Adipocyte (in vitro differentiated cells): ENCODE results near the gene CHCHD6.
A peak's percentile ranks its signal among the peaks of the same experiment; 100 is the strongest.

Experiments
- DNase-seq: peaks from one replicate; pipeline ENCODE4 v3.0.0-alpha.2; 2015; ENCODE audit warnings: low read depth
- H3K27me3 ChIP-seq: replicated peaks from 2 replicates; pipeline ENCODE4 v1.7.0; 2013; ENCODE audit warnings: mild to moderate bottlenecking, low read length, moderate library complexity; ENCODE audit not compliant: control insufficient read depth, insufficient read depth
- H3K36me3 ChIP-seq: 2 replicates; pipeline ENCODE4 v1.7.0; 2013; ENCODE audit warnings: low read length, mild to moderate bottlenecking, moderate library complexity; ENCODE audit not compliant: control insufficient read depth, insufficient read depth, severe bottlenecking
- H3K4me1 ChIP-seq: 2 replicates; pipeline ENCODE4 v1.7.0; 2013; ENCODE audit warnings: mild to moderate bottlenecking, low read length, moderate library complexity; ENCODE audit not compliant: control insufficient read depth, insufficient read depth
- H3K4me3 ChIP-seq: 2 replicates; pipeline ENCODE4 v1.7.0; 2013; ENCODE audit warnings: mild to moderate bottlenecking, low read length, moderate library complexity
- H3K9ac ChIP-seq: 2 replicates; pipeline ENCODE4 v1.7.0; 2013; ENCODE audit warnings: mild to moderate bottlenecking, low read length, moderate library complexity
- H3K9me3 ChIP-seq: 2 replicates; pipeline ENCODE4 v1.7.0; 2013; ENCODE audit warnings: mild to moderate bottlenecking, low read length, moderate library complexity; ENCODE audit not compliant: control insufficient read depth

The CHCHD6 gene

DNA sequence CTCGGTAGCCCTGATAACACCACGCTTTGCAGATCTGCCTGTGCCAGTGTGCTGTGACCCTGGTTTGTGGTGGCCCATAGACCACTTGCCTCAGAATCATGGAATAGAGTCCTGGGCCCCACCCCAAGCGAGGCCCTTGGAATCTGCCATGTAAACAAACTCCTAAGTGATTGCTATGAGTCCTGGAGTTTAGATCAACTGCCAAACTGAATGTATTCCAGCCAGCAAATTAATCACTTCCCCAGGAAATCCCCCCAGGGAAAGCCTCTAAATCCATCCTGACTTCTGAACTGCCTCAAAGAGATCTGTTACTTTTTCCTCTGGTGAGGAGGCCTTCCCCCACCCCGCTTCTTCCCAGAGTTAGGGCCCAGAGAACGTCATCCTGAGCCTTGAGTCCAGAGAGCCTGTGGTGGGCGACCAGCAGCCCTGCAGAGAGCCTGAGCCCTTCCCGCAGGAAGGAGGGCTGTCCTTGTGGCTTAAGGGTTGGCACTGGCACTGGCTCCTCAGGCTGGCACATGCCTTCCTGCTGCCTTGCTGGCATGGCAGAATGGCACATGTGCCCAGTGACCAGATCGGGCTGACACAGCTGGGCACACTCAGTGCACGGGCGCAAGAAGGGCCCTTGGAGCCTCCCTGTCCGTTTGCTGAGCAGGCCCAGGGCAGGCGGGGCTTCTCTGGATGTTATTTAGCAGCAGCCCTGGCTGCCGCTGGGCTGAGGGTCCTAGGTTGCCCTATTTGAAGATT, 228.3 kb downstream of the CHCHD6 start:
- no peaks in the 10 kb centered on the region for H3K36me3 ChIP-seq
- peaks cover 14% of the 10 kb centered on the region for H3K4me1 ChIP-seq
- H3K9me3 ChIP-seq = no peaks in the 10 kb centered on the region
- H3K9ac ChIP-seq = no peak overlapping the region
- no peaks in the 10 kb centered on the region for H3K27me3 ChIP-seq
- no peak overlapping the region for H3K4me3 ChIP-seq
- peak; percentile 34 for DNase-seq

DNA sequence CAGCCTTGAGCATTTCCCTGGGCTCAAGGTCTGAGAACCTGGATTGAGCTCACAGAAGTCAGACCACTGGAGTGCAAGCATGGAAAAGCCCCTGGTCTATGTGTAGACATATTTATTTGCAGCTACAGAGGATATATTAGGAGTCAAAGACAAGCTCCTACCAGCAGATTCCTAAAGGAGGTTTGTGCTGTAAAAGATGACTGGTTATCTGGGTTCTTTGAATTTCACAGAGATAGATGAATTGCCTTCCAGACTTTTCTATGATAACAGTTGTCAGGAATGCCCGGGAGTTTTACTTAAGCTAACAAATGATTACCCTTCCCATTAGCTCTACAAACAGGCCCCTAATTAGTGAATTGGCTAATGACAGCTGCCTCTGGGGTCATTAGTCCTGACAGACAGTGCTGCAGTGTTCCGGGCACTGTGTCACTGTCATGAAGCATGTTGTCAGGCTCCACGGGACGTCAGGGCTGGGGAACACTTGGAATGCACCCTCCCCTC, 230.0 kb downstream of the CHCHD6 start:
- Histone ChIP-seq H3K9ac (no peak overlapping the region), H3K4me1 (peaks cover 18% of the 10 kb centered on the region), H3K4me3 (no peak overlapping the region), H3K27me3 (no peaks in the 10 kb centered on the region), H3K9me3 (no peaks in the 10 kb centered on the region), H3K36me3 (no peaks in the 10 kb centered on the region)
- DNase-seq = no peak

DNA sequence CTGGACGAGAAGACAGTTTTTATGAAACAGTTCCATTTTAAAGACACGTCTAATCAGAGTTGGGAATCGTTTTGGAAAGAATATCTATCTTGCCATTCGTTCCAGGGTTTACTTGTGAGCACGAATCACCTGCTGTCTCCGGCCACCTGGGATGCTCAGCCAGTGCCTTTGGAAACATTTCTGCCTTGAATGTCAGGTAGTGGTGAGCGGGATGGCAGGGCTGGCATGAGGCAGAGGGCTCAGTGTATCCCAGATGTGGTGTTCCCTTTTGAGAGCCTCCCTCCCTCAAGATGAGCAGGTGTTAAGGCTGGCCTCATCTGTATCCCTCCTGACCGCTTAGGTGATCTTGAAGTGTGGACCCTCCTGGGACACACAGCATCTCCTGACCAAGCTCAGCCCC, 231.0 kb downstream of the CHCHD6 start:
- Histone ChIP-seq H3K4me1 (peaks cover 21% of the 10 kb centered on the region), H3K9me3 (no peaks in the 10 kb centered on the region), H3K9ac (no peak overlapping the region)

DNA sequence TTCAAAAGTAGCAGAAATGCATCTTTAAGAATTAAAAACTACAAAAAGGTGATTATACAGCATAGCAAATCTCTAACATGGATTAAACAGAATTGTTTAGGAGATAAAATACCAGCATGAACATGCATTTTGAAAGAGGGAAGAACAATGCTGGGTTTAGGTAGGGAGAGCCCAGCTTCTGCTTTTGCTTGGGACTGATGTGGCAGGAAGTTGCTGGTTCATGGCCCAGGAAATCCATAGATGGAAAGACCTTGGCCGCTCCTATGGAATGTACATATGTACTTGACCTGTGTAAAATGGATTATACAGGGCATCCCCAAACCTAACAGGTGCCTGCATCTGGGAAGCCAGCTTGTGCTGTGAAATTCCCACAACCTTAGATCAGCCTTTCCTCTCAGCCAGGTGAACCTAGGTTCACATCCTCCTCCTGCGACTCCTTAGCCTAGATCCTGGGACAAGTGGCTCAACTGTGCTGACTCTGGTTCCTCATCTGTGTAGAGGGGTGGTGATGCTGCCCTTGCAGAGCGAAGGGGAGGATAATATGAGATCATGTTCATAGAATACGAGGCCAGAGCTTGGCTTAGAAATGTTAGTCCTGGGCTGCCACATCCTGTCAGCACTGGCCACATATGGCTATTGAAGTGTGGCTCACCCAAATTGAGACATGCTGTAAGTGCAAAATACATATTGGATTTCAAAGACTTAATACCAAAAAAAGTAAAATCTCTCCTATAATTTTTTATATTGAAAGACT, 231.9 kb downstream of the CHCHD6 start:
- H3K36me3 ChIP-seq = no peaks in the 10 kb centered on the region
- no peaks in the 10 kb centered on the region for H3K27me3 ChIP-seq
- H3K9me3 ChIP-seq = no peaks in the 10 kb centered on the region
- no peak overlapping the region for H3K9ac ChIP-seq
- H3K4me1 ChIP-seq = peaks cover 21% of the 10 kb centered on the region
- H3K4me3 ChIP-seq = no peak overlapping the region
- DNase-seq = no peak

More for the DNA sequence above, 231.0 kb downstream of the CHCHD6 start:
- Histone ChIP-seq H3K27me3 (no peaks in the 10 kb centered on the region), H3K4me3 (no peak overlapping the region), H3K36me3 (no peaks in the 10 kb centered on the region)
- DNase-seq = no peak

DNA sequence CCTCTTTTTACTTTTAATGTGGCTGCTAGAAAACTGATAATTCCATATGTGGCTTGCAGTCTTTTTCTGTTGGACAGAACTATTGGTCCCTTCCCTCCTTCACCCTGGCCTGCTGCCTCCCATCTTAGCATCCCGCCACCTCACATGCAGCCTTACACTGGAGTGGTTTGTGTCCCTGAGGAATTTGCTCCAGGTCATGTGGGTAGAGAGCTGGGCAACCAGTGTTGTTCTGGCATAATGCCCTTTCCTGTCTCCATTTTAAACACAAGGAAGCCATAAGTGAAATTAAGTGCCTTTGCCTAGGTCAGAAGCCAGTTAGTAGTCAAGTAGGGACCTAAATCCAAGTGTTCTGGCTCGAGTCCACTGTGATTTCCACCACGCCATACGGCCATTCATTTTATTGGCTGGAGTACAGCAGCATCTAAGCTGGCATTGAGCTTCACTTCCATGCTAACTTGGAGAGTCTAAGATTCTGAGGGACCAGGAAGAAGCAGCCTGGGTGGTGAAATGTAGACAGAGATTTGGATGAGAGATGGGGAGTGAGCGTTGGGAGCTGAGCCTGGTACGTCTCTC, 232.9 kb downstream of the CHCHD6 start:
- no peak for DNase-seq
- Histone ChIP-seq H3K4me1 (peaks cover 20% of the 10 kb centered on the region), H3K9me3 (no peaks in the 10 kb centered on the region), H3K36me3 (no peaks in the 10 kb centered on the region), H3K4me3 (no peak overlapping the region), H3K27me3 (no peaks in the 10 kb centered on the region), H3K9ac (no peak overlapping the region)

GRCh38 chr3:126937533-126937932, 233.5 kb downstream of the CHCHD6 start:
- Histone ChIP-seq H3K27me3 (no peaks in the 10 kb centered on the region), H3K9me3 (no peaks in the 10 kb centered on the region), H3K4me1 (peaks cover 14% of the 10 kb centered on the region), H3K36me3 (no peaks in the 10 kb centered on the region), H3K4me3 (no peak overlapping the region), H3K9ac (no peak overlapping the region)
- no peak for DNase-seq

DNA sequence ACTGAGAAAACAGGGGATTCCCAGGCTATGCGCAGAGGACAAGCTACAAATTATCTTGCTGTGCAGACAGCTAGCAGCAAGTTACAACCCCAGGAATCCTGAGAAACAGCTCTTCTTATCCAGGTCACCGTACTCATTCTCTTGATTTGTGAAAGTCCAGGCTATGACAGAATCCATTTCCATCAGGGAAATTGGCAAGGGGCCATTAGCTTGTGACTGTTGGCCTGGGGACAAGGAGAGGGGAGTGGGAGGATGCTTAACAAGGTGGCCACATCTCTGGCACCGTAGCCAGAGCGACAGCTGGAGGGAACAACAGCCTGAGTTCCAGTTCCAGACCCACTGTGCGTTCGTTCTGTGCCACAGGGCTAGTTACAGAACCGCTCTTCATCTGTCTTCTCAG, 233.9 kb downstream of the CHCHD6 start:
- H3K36me3 ChIP-seq = no peaks in the 10 kb centered on the region
- H3K4me3 ChIP-seq = no peak overlapping the region
- peaks cover 13% of the 10 kb centered on the region for H3K4me1 ChIP-seq
- DNase-seq = no peak
- no peaks in the 10 kb centered on the region for H3K9me3 ChIP-seq
- H3K27me3 ChIP-seq = no peaks in the 10 kb centered on the region
- no peak overlapping the region for H3K9ac ChIP-seq

DNA sequence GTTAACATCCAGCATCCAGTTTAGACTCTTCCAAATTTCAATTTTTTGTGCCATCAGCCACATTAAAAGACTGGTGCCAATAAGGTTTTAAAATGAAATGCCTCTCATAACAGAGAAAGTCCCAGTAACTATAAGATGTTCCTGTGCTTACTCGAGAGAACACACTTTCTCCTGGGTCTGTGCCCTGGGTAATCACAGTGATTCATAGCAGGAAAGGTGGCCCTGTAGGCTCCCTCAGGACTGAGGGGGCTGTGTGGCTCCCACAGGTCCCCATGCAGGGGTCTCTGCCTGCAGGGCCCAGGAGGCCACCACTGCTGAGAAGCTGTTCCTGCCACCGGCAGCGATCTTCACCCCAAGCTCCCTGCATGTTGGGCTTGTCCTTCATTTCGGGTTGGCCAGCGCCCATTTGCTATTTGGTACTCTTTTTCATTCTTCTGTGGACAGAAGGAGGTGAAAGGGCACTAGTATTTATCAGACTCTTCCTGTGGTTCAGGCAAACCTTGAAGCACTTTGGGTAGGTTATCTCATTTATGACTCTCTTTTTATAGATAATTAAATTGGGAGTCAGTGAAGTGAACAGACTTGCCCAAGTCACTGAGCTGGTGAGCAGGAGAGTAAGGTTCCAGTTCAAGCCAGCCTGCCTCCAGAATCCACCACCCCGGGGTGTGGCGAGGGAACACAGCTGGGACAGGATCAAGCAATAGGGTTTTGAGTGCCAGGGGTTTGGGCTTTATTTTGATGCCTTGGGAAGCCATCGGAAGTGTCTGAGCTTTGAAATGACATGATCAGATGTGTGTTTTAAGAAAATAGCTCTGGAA, 234.7 kb downstream of the CHCHD6 start:
- DNase-seq = no peak
- Histone ChIP-seq H3K9ac (no peak overlapping the region), H3K4me3 (no peak overlapping the region)

DNA sequence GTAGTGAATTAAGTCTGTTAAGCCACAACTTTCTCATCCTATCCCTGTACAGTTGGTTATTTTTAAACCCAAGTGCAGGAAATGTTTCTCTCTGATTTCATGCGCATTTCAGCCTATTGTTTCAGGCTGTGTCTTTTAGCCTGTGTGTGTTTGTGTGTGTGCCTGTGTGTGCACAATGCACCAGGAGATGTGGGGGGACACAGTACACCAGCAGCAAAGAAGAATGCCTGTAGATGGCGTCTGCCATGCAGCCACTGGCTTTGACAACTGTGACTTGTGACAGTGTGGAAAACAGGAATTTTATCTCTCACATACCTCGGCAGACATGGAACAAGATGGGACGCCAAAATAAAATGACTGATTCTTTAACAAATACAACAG, 235.3 kb downstream of the CHCHD6 start:
- DNase-seq = no peak
- Histone ChIP-seq H3K4me1 (peaks cover 13% of the 10 kb centered on the region), H3K4me3 (no peak overlapping the region), H3K9me3 (no peaks in the 10 kb centered on the region), H3K36me3 (no peaks in the 10 kb centered on the region), H3K9ac (no peak overlapping the region), H3K27me3 (no peaks in the 10 kb centered on the region)

More for the DNA sequence above, 234.7 kb downstream of the CHCHD6 start:
- Histone ChIP-seq H3K9me3 (no peaks in the 10 kb centered on the region), H3K4me1 (peaks cover 13% of the 10 kb centered on the region), H3K36me3 (no peaks in the 10 kb centered on the region), H3K27me3 (no peaks in the 10 kb centered on the region)

- no peak for DNase-seq
- Histone ChIP-seq H3K4me3 (no peak overlapping the region), H3K27me3 (no peaks in the 10 kb centered on the region)
Observed at GRCh38 chr3:126939733-126940132, 235.7 kb downstream of the CHCHD6 start.

More at GRCh38 chr3:126939733-126940132, 235.7 kb downstream of the CHCHD6 start:
- no peak overlapping the region for H3K9ac ChIP-seq
- no peaks in the 10 kb centered on the region for H3K36me3 ChIP-seq
- H3K9me3 ChIP-seq = no peaks in the 10 kb centered on the region
- peaks cover 13% of the 10 kb centered on the region for H3K4me1 ChIP-seq
